GM23248 (cell line): ENCODE measurements around the gene FILIP1L.

Experiments
- EZH2 ChIP-seq: fragments of 200-600 bp; sonication (generic); IDR thresholded peaks from 2 replicates; pipeline ENCODE4 v1.6.1; 2018; ENCODE audit warnings: antibody characterized with exemption, mild to moderate bottlenecking; ENCODE audit not compliant: insufficient read depth, poor library complexity, severe bottlenecking
- EZH2phosphoT487 ChIP-seq: fragments of 200-600 bp; sonication (generic); IDR thresholded peaks from 2 replicates; pipeline ENCODE4 v1.6.1; 2018; ENCODE audit warnings: antibody characterized with exemption, moderate library complexity, mild to moderate bottlenecking, low read depth; ENCODE audit not compliant: insufficient read depth

DNA sequence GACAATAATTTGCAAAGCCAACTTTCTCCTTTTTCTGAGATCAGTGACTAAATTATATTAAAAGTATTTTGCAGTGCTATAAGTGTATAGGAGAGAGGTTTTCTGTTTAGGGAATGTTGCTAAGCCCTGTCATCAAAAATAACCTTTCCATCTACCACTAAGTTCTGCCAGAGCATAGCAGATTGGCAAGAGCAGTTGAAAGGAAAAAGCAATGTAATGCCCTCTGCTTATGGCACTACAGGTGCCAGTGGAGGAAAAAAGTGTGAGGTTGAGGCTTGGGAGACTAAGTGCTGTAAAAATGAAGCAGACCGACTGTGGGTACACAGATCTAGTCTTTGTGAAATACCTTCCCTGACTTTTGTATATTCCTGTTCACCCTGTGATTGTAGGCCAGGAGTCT, 11.5 kb downstream of the FILIP1L start:
- TF ChIP-seq EZH2 = no peak
- no peak for TF ChIP-seq EZH2phosphoT487
